HCT116 (cell line): Measurements from ENCODE around the gene SH3BP4. TPM values are rescaled to one million over a fixed set of nuclear protein-coding genes. Genes with fewer than 3 reads are reported as not detected.

Experiments
- ATAC-seq: fragments of 200-7000 bp; cut with Tn5 transposase; 2 replicates; pipeline ENCODE4 v1.9.1; 2020; ENCODE audit warnings: mild to moderate bottlenecking, moderate library complexity
- BruUV-seq: library from RNA; stranded (reverse); fragments of 400-500 nt; replicated peaks from 2 replicates; lab custom pipeline; 2021; lab: Mats Ljungman, UMichigan
- CTCF ChIA-PET: fragments of 300-600 bp; sonication (Branson Sonifier 250); formaldehyde crosslinking; loops from one replicate; lab custom pipeline; 2021; ENCODE audit warnings: antibody characterized with exemption; lab: Charles Lee
- POLR2A ChIA-PET: fragments of 300-600, 350-600 bp; sonication (Branson Sonifier 250); formaldehyde crosslinking; loops from one replicate; lab custom pipeline; 2021; ENCODE audit warnings: antibody characterized with exemption; lab: Charles Lee
- RAD21 ChIA-PET, 2 experiments: fragments of 300-600 bp; sonication (Branson Sonifier 250); formaldehyde crosslinking; loops; one replicate each; lab custom pipeline; 2023; ENCODE audit warnings: low total read pairs in 2 of 2; ENCODE audit not compliant: uncharacterized antibody in 2 of 2, unreplicated experiment in 2 of 2, low non-redundant PET in 1 of 2; lab: Charles Lee
- DNase-seq: peaks from one replicate; pipeline ENCODE4 v3.0.0-alpha.2; 2010; ENCODE audit warnings: low read depth, low spot score
- H2AFZ ChIP-seq: fragments of 200-600 bp; shearing (Covaris generic), sonication (generic); 2 replicates; pipeline ENCODE4 v1.6.1; 2017; ENCODE audit warnings: low read depth, mixed run types, mixed read lengths, antibody characterized with exemption, low read length; ENCODE audit not compliant: poor library complexity, severe bottlenecking
- H3K27ac ChIP-seq: 2 replicates; pipeline ENCODE4 v1.5.1; 2012; ENCODE audit warnings: low read depth, low read length
- H3K27me3 ChIP-seq: fragments of 200-600 bp; sonication (generic); 2 replicates; pipeline ENCODE4 v1.6.1; 2016; ENCODE audit warnings: mixed run types, low read length, mixed read lengths; ENCODE audit not compliant: insufficient read depth
- H3K36me3 ChIP-seq, 2 experiments: fragments of 200-500 bp in 1 of 2; fragments of 200-600 bp in 1 of 2; sonication (Bioruptor generic) in 1 of 2; sonication (generic) in 1 of 2; 2 replicates each; pipeline versions ENCODE4 v1.5.1 to v1.6.1; 2014 to 2016; ENCODE audit warnings: low read length in 2 of 2, inconsistent platforms in 1 of 2, mixed read lengths in 1 of 2, mixed run types in 1 of 2; ENCODE audit not compliant: insufficient read depth in 2 of 2, control insufficient read depth in 1 of 2
- H3K4me1 ChIP-seq, 2 experiments: fragments of 200-600 bp in 1 of 2; sonication (generic) in 1 of 2; 2 replicates each; pipeline versions ENCODE4 v1.5.1 to v1.6.1; 2012 to 2017; ENCODE audit warnings: low read length in 2 of 2, inconsistent platforms in 1 of 2, mild to moderate bottlenecking in 1 of 2, mixed read lengths in 1 of 2, mixed run types in 1 of 2, moderate library complexity in 1 of 2; ENCODE audit not compliant: insufficient read depth in 2 of 2, control insufficient read depth in 1 of 2
- H3K4me2 ChIP-seq: fragments of 200-600 bp; sonication (generic); 2 replicates; pipeline ENCODE4 v1.6.1; 2017; ENCODE audit warnings: mixed run types, low read length, mixed read lengths
- H3K4me3 ChIP-seq, 2 experiments: fragments of 200-600 bp in 1 of 2; sonication (generic) in 1 of 2; replicated peaks in 1 of 2; 2 replicates each; pipeline ENCODE4 v1.5.1; 2011 to 2016; ENCODE audit warnings: low read length in 2 of 2, control low read depth in 1 of 2, low read depth in 1 of 2, mild to moderate bottlenecking in 1 of 2, mixed read lengths in 1 of 2, mixed run types in 1 of 2
- H3K79me2 ChIP-seq: fragments of 200-600 bp; sonication (generic); 2 replicates; pipeline ENCODE4 v1.6.1; 2017; ENCODE audit warnings: mild to moderate bottlenecking, mixed run types, low read length, moderate library complexity, mixed read lengths; ENCODE audit not compliant: insufficient read depth
- H3K9ac ChIP-seq: fragments of 200-600 bp; sonication (generic); 2 replicates; pipeline ENCODE4 v1.6.1; 2016; ENCODE audit warnings: low read length, mixed read lengths
- H3K9me2 ChIP-seq: fragments of 200-600 bp; sonication (generic), shearing (Covaris generic); 2 replicates; pipeline ENCODE4 v1.6.1; 2017; ENCODE audit warnings: mixed run types, mild to moderate bottlenecking, moderate library complexity; ENCODE audit not compliant: insufficient read depth
- H3K9me3 ChIP-seq, 2 experiments: fragments of 200-500 bp in 1 of 2; fragments of 200-600 bp in 1 of 2; sonication (Bioruptor generic) in 1 of 2; sonication (generic) in 1 of 2; 2 replicates each; pipeline ENCODE4 v1.6.1; 2014 to 2017; ENCODE audit warnings: low read length in 2 of 2, mixed read lengths in 2 of 2, inconsistent platforms in 1 of 2, low read depth in 1 of 2, mild to moderate bottlenecking in 1 of 2, mixed run types in 1 of 2, moderate library complexity in 1 of 2; ENCODE audit not compliant: control insufficient read depth in 1 of 2, insufficient read depth in 1 of 2
- H4K20me1 ChIP-seq: fragments of 200-600 bp; sonication (generic), shearing (Covaris generic); 2 replicates; pipeline ENCODE4 v1.6.1; 2017; ENCODE audit warnings: mixed run types, mild to moderate bottlenecking, moderate library complexity; ENCODE audit not compliant: insufficient read depth
- CBX3 ChIP-seq: IDR thresholded peaks from 2 replicates; pipeline ENCODE4 v1.6.1; 2012; ENCODE audit warnings: low read depth
- ELF1 ChIP-seq: IDR thresholded peaks from 2 replicates; pipeline ENCODE4 v1.6.1; 2012; ENCODE audit warnings: low read depth, borderline replicate concordance
- EZH2 ChIP-seq: fragments of 200-600 bp; sonication (generic); IDR thresholded peaks from 2 replicates; pipeline ENCODE4 v1.6.1; 2017; ENCODE audit warnings: antibody characterized with exemption, mixed run types
- EZH2phosphoT487 ChIP-seq: fragments of 200-600 bp; IDR thresholded peaks from 2 replicates; pipeline ENCODE4 v1.6.1; 2018; ENCODE audit warnings: antibody characterized with exemption, borderline replicate concordance
- JUND ChIP-seq: IDR thresholded peaks from 2 replicates; pipeline ENCODE4 v1.6.1; 2012
- POLR2A ChIP-seq: IDR thresholded peaks from 2 replicates; pipeline ENCODE4 v1.7.0; 2011; ENCODE audit warnings: borderline replicate concordance; ENCODE audit not compliant: insufficient read depth, insufficient read length; ENCODE audit errors: extremely low read depth
- POLR2AphosphoS5 ChIP-seq: IDR thresholded peaks from 2 replicates; pipeline ENCODE4 v1.6.1; 2011; ENCODE audit warnings: mild to moderate bottlenecking, low read depth, low read length, moderate library complexity
- RAD21 ChIP-seq: IDR thresholded peaks from 2 replicates; pipeline ENCODE4 v1.6.1; 2012; ENCODE audit warnings: low read depth, mild to moderate bottlenecking
- SIN3A ChIP-seq: IDR thresholded peaks from 2 replicates; pipeline ENCODE4 v1.6.1; 2012; ENCODE audit warnings: low read depth
- SP1 ChIP-seq: IDR thresholded peaks from 2 replicates; pipeline ENCODE4 v1.6.1; 2012; ENCODE audit warnings: low read depth
- SRF ChIP-seq: IDR thresholded peaks from 2 replicates; pipeline ENCODE4 v1.6.1; 2012; ENCODE audit warnings: low read depth
- TCF7L2 ChIP-seq: IDR thresholded peaks from 2 replicates; pipeline ENCODE4 v1.7.0; 2011; ENCODE audit warnings: borderline replicate concordance, inconsistent platforms; ENCODE audit not compliant: insufficient read depth, insufficient read length; ENCODE audit errors: extremely low read depth
- YY1 ChIP-seq: IDR thresholded peaks from 2 replicates; pipeline ENCODE4 v1.6.1; 2011; ENCODE audit warnings: low read length, low read depth, moderate library complexity, mild to moderate bottlenecking; ENCODE audit not compliant: insufficient replicate concordance; ENCODE audit errors: extremely low read depth
- ZNF274 ChIP-seq: fragments of 200-500 bp; sonication (Bioruptor generic); IDR thresholded peaks from 2 replicates; pipeline ENCODE4 v1.6.1; 2014; ENCODE audit warnings: mild to moderate bottlenecking, low read depth, low read length, inconsistent platforms
- intact Hi-C: fragments of 100-400 bp; cut with micrococcal nuclease; formaldehyde crosslinking; loops from 2 replicates; pipeline ENCODE4 v1.10.0; 2022
- total RNA-seq: library from RNA; stranded (reverse); gene quantifications from one replicate; pipeline ENCODE4 v1.2.1, GENCODE V29; 2021; ENCODE audit not compliant: unreplicated experiment
- TF ChIP-seq, protein P1 (sequence below): IDR thresholded peaks from 2 replicates; pipeline ENCODE4 v1.6.1; 2011; ENCODE audit warnings: mild to moderate bottlenecking, low read length, moderate library complexity; ENCODE audit not compliant: insufficient replicate concordance; ENCODE audit errors: extremely low read depth
- TF ChIP-seq, protein P2 (sequence below): IDR thresholded peaks from 2 replicates; pipeline ENCODE4 v1.6.1; 2012; ENCODE audit warnings: low read depth

SH3BP4 gene
- total RNA-seq, 1 experiment from 2014 or later = 32.9 TPM

- H4K20me1 ChIP-seq = no peaks in the 10 kb centered on the region
- H3K4me3 ChIP-seq = no peak overlapping the region
- no peak overlapping the region for H3K27ac ChIP-seq
- BruUV-seq = no TSS peak
- no peaks in the 10 kb centered on the region for H3K9me3 ChIP-seq
- H3K79me2 ChIP-seq = peaks cover 78% of the 10 kb centered on the region
- no peaks in the 10 kb centered on the region for H3K36me3 ChIP-seq
- DNase-seq (no peak), ATAC-seq (no peak)
- no peak overlapping the region for H2AFZ ChIP-seq
- H3K9ac ChIP-seq = no peak overlapping the region
- ChIA-PET CTCF (no interaction called here), POLR2A (no interaction called here), RAD21 (no interaction called here)
- no peaks in the 10 kb centered on the region for H3K9me2 ChIP-seq
- intact Hi-C loops = no loop called here
- peaks cover 11 to 19% of the 10 kb centered on the region in 2 experiments; a peak in 3 of 4 replicates for H3K4me1 ChIP-seq
- H3K4me2 ChIP-seq = no peak overlapping the region
- no peak for TF ChIP-seq CBX3
- TF ChIP-seq, protein P1, sequence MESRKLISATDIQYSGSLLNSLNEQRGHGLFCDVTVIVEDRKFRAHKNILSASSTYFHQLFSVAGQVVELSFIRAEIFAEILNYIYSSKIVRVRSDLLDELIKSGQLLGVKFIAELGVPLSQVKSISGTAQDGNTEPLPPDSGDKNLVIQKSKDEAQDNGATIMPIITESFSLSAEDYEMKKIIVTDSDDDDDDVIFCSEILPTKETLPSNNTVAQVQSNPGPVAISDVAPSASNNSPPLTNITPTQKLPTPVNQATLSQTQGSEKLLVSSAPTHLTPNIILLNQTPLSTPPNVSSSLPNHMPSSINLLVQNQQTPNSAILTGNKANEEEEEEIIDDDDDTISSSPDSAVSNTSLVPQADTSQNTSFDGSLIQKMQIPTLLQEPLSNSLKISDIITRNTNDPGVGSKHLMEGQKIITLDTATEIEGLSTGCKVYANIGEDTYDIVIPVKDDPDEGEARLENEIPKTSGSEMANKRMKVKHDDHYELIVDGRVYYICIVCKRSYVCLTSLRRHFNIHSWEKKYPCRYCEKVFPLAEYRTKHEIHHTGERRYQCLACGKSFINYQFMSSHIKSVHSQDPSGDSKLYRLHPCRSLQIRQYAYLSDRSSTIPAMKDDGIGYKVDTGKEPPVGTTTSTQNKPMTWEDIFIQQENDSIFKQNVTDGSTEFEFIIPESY = no peak
- no peak for TF ChIP-seq SIN3A
- no peak for TF ChIP-seq ZNF274
- no peak for TF ChIP-seq TCF7L2
- TF ChIP-seq JUND = no peak
- no peak for TF ChIP-seq EZH2phosphoT487
- no peak for TF ChIP-seq POLR2AphosphoS5
- TF ChIP-seq, protein P2, sequence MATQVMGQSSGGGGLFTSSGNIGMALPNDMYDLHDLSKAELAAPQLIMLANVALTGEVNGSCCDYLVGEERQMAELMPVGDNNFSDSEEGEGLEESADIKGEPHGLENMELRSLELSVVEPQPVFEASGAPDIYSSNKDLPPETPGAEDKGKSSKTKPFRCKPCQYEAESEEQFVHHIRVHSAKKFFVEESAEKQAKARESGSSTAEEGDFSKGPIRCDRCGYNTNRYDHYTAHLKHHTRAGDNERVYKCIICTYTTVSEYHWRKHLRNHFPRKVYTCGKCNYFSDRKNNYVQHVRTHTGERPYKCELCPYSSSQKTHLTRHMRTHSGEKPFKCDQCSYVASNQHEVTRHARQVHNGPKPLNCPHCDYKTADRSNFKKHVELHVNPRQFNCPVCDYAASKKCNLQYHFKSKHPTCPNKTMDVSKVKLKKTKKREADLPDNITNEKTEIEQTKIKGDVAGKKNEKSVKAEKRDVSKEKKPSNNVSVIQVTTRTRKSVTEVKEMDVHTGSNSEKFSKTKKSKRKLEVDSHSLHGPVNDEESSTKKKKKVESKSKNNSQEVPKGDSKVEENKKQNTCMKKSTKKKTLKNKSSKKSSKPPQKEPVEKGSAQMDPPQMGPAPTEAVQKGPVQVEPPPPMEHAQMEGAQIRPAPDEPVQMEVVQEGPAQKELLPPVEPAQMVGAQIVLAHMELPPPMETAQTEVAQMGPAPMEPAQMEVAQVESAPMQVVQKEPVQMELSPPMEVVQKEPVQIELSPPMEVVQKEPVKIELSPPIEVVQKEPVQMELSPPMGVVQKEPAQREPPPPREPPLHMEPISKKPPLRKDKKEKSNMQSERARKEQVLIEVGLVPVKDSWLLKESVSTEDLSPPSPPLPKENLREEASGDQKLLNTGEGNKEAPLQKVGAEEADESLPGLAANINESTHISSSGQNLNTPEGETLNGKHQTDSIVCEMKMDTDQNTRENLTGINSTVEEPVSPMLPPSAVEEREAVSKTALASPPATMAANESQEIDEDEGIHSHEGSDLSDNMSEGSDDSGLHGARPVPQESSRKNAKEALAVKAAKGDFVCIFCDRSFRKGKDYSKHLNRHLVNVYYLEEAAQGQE = no peak
- TF ChIP-seq RAD21 = no peak
- no peak for TF ChIP-seq EZH2
- TF ChIP-seq SP1 = no peak
- TF ChIP-seq SRF = no peak
- TF ChIP-seq POLR2A = no peak
- no peak for TF ChIP-seq YY1
- no peak for TF ChIP-seq ELF1
- H3K27me3 ChIP-seq = no peaks in the 10 kb centered on the region
Observed at GRCh38 chr2:234990300-234990699, 38.5 kb downstream of the SH3BP4 start.
